Astrocyte of the spinal cord (primary cell): ENCODE measurements around the gene PI4K2A.

ENCODE experiments used
- DNase-seq: peaks from one replicate; pipeline ENCODE4 v3.0.0; 2011; ENCODE audit warnings: low read depth, low spot score
- H3K4me3 ChIP-seq: 2 replicates; pipeline ENCODE4 v1.5.1; 2011; ENCODE audit warnings: low read depth, mild to moderate bottlenecking, low read length, moderate library complexity
- CTCF ChIP-seq: IDR thresholded peaks from 2 replicates; pipeline ENCODE4 v1.5.1; 2012; ENCODE audit warnings: low read depth, mild to moderate bottlenecking, low read length, inconsistent platforms
- in situ Hi-C: cut with HindIII; loops from 2 replicates; pipeline ENCODE4 v1.10.0; 2017; ENCODE audit warnings: low sequenced_read_pairs

The PI4K2A gene

GRCh38 chr10:97703398-97704067 is 63.1 kb downstream of the PI4K2A start:
- in situ Hi-C loops, result no loop called here
- H3K4me3 ChIP-seq, result no peak overlapping the region
- TF ChIP-seq CTCF, result no peak
- no peak for DNase-seq

- H3K4me3 ChIP-seq, result no peak overlapping the region
- in situ Hi-C loops, result no loop called here
- DNase-seq, result no peak
- no peak for TF ChIP-seq CTCF
Observed at GRCh38 chr10:97704341-97704740, 63.9 kb downstream of the PI4K2A start.

- no peak for DNase-seq
- in situ Hi-C loops, result no loop called here
- no peak for TF ChIP-seq CTCF
- no peak overlapping the region for H3K4me3 ChIP-seq
Observed at GRCh38 chr10:97705006-97705670, 64.7 kb downstream of the PI4K2A start.

GRCh38 chr10:97707134-97707861 is 66.8 kb downstream of the PI4K2A start:
- no peak overlapping the region for H3K4me3 ChIP-seq
- in situ Hi-C loops, result no loop called here
- TF ChIP-seq CTCF, result no peak
- no peak for DNase-seq

- in situ Hi-C loops, result no loop called here
- no peak overlapping the region for H3K4me3 ChIP-seq
- TF ChIP-seq CTCF, result no peak
- no peak for DNase-seq
Observed at GRCh38 chr10:97708167-97708566, 67.7 kb downstream of the PI4K2A start.

- peak; percentile 80 for TF ChIP-seq CTCF
- H3K4me3 ChIP-seq, result no peak overlapping the region
- DNase-seq, result peak; percentile 80
- in situ Hi-C loops, result no loop called here
Observed at GRCh38 chr10:97708976-97709946, 68.8 kb downstream of the PI4K2A start.
